Kidney epithelial cell (primary cell): ENCODE data around the gene HOXC11. TPM values are rescaled to one million over a fixed set of nuclear protein-coding genes. Genes with fewer than 3 reads are reported as not detected.

Source experiments
- DNase-seq: peaks from one replicate; pipeline ENCODE4 v3.0.0-alpha.2; 2010; ENCODE audit warnings: low read depth
- H3K27me3 ChIP-seq: 2 replicates; pipeline ENCODE4 v1.6.0; 2011; ENCODE audit warnings: low read length; ENCODE audit not compliant: control insufficient read depth, insufficient read depth
- H3K36me3 ChIP-seq: 2 replicates; pipeline ENCODE4 v1.5.1; 2011; ENCODE audit warnings: low read length; ENCODE audit not compliant: control insufficient read depth, insufficient read depth
- H3K4me3 ChIP-seq: 2 replicates; pipeline ENCODE4 v1.5.1; 2011; ENCODE audit warnings: low read depth, mild to moderate bottlenecking, control low read depth, low read length
- CTCF ChIP-seq: IDR thresholded peaks from 2 replicates; pipeline ENCODE4 v1.5.1; 2011; ENCODE audit warnings: mild to moderate bottlenecking, moderate library complexity, low read length, control low read depth, inconsistent platforms; ENCODE audit not compliant: insufficient read depth, poor library complexity, severe bottlenecking
- total RNA-seq: library from RNA; depleted of rRNA; stranded (reverse); fragments of >200 nt; gene quantifications from 2 replicates; pipeline ENCODE4 v1.2.3, GENCODE V29; 2015

Gene HOXC11
- total RNA-seq, 1 donor from 2014 or later = 0.58 TPM

DNA sequence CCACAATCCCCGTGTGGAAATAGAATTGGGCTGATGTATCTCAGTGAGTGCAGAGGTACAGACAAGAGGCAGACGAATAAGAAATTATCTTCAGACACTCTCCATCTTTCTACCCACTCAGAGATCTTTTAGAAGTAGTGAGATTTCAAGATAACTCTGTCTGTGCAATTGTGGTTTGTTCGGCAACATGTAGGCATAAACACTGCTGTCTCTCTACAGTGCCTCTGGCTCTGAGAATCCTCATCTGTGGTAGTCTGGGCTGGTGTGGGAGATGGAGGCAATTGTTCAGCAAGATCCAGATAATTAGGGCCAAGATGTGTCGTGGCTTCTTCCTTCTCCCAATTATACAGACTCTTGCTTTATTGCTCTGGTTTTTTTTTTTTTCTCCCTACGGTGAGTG lies 31.2 kb upstream of the HOXC11 start:
- H3K27me3 ChIP-seq = peaks cover 80% of the 10 kb centered on the region

DNA sequence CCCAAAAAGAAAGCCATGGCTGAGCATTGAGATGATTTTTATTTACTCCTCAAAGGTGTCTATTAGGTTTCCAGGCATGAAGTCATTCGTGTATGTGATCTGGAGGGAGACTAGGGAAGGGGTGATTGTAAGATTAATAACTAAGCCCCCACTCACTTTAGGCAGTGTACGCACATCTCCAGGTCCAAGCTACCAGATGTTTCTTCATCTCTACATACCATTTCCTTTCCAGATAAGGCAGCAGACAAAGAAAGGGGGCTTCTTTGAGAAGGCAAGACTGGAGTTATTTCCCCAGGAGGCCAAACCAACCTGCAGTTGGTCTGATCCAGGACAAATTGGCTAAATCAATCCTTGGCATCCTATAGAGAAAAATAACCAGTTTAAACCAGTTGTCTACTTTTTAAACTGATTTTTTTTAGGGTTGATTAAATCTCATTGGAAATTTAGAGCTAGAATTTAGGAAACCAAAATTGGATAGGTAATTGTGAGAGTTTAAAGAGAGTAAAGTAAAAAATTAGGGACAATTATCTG lies 30.4 kb upstream of the HOXC11 start:
- Histone ChIP-seq H3K36me3 (no peaks in the 10 kb centered on the region), H3K27me3 (peaks cover 78% of the 10 kb centered on the region), H3K4me3 (no peak overlapping the region)
- no peak for TF ChIP-seq CTCF
- no peak for DNase-seq

More for the DNA sequence above, 31.2 kb upstream of the HOXC11 start:
- DNase-seq = no peak
- TF ChIP-seq CTCF = no peak
- Histone ChIP-seq H3K4me3 (no peak overlapping the region), H3K36me3 (no peaks in the 10 kb centered on the region)

- no peaks in the 10 kb centered on the region for H3K36me3 ChIP-seq
- TF ChIP-seq CTCF = no peak
- no peak for DNase-seq
- H3K27me3 ChIP-seq = peaks cover 77% of the 10 kb centered on the region
- no peak overlapping the region for H3K4me3 ChIP-seq
Measured at GRCh38 chr12:53944209-53944608, 28.7 kb upstream of the HOXC11 start.

DNA sequence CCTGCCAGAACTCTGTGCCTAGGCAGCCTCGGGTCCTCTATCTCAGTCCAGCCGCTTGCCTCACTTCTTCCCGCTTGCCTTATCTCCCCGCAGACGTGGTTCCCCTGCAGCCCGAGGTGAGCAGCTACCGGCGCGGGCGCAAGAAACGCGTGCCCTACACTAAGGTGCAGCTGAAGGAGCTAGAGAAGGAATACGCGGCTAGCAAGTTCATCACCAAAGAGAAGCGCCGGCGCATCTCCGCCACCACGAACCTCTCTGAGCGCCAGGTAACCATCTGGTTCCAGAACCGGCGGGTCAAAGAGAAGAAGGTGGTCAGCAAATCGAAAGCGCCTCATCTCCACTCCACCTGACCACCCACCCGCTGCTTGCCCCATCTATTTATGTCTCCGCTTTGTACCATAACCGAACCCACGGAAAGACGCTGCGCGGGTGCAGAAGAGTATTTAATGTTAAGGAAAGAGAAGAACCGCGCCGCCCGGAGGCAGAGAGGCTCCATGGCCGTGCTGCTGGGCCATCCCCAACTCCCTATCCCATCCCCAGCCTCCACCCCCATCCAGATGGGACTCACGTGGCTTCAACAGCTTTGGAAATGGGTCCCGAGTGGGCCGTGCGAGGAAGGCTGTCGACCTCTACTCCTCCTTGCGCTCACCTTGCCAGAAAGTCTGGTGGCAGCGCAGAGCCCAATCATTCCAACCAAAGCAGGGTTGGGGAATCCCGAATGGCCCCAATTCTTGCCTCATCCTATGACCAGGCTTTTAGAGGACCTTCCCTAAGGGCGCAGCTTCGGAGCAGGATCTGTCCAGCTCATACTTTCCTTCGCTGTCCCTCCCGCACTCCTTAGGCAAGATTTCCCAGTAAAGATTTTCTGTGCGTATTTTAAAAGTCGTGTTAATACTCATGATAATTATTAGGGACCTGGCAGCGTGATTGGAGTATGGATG lies 27.7 kb upstream of the HOXC11 start:
- Histone ChIP-seq H3K4me3 (no peak overlapping the region), H3K27me3 (peaks cover 77% of the 10 kb centered on the region), H3K36me3 (no peaks in the 10 kb centered on the region)
- no peak for TF ChIP-seq CTCF
- no peak for DNase-seq

GRCh38 chr12:53947743-53948142 lies 25.2 kb upstream of the HOXC11 start:
- no peak overlapping the region for H3K4me3 ChIP-seq
- peaks cover 84% of the 10 kb centered on the region for H3K27me3 ChIP-seq
- no peaks in the 10 kb centered on the region for H3K36me3 ChIP-seq
- DNase-seq = no peak
- no peak for TF ChIP-seq CTCF
